Adrenal gland (tissue), 12 donors: ENCODE measurements around the gene BIN2. TPM values are rescaled to one million over a fixed set of nuclear protein-coding genes. Genes with fewer than 3 reads are reported as not detected.

Experiments
- DNase-seq, 7 donors: peaks; one replicate each; pipeline ENCODE4 v3.0.0-alpha.2; 2019 to 2020
- H3K27ac ChIP-seq, 5 donors: fragments of 200-600 bp; sonication (generic) in 4 of 5; 1 replicate in 3 of 5; 2 replicates in 2 of 5; pipeline versions ENCODE4 v1.5.1 to v1.8.0; 2016 to 2020; ENCODE audit warnings: mild to moderate bottlenecking in 1 of 5
- H3K27me3 ChIP-seq: fragments of 200-600 bp; 2 replicates; pipeline ENCODE4 v1.8.0; 2021
- H3K36me3 ChIP-seq, 2 donors: fragments of 200-600 bp; replicated peaks in 1 of 2; 1 replicate in 1 of 2; 2 replicates in 1 of 2; pipeline versions ENCODE4 v1.5.1 to v1.8.0; 2018 to 2022
- H3K4me1 ChIP-seq, 2 donors: fragments of 200-600 bp; replicated peaks in 1 of 2; 1 replicate in 1 of 2; 2 replicates in 1 of 2; pipeline versions ENCODE4 v1.5.1 to v1.8.0; 2018 to 2021
- H3K4me3 ChIP-seq, 4 donors: fragments of 200-600 bp; sonication (generic) in 3 of 4; one replicate each; pipeline ENCODE4 v1.5.1; 2016 to 2018
- H3K9me3 ChIP-seq, 3 donors: fragments of 200-600 bp; sonication (generic) in 1 of 3; replicated peaks in 1 of 3; 1 replicate in 2 of 3; 2 replicates in 1 of 3; pipeline versions ENCODE4 v1.5.1 to v1.8.0; 2016 to 2021
- CTCF ChIP-seq, 6 experiments: fragments of 450-650 bp in 4 of 6; fragments of 200-600 bp in 2 of 6; sonication (generic) in 1 of 6; IDR thresholded peaks; 1 replicate in 5 of 6; 2 replicates in 1 of 6; pipeline versions ENCODE4 v1.5.1 to v1.8.0; 2016 to 2021; ENCODE audit warnings: antibody characterized with exemption in 6 of 6, mild to moderate bottlenecking in 2 of 6, moderate library complexity in 1 of 6
- POLR2A ChIP-seq, 2 donors: fragments of 450-650 bp; IDR thresholded peaks; one replicate each; pipeline ENCODE4 v1.6.1; 2017; ENCODE audit warnings: antibody characterized with exemption in 2 of 2, mild to moderate bottlenecking in 2 of 2, moderate library complexity in 1 of 2
- WGBS, 4 donors: extraction: QIAGEN DNeasy Blood & Tissue Kit in 2 of 4; methylation state at CpG; one replicate each; pipeline versions ENCODE4 v1.1.5 to v1.1.7; 2013 to 2017; 5-methylcytosine and 5-hydroxymethylcytosine counted together
- intact Hi-C, 2 donors: fragments of 100-400 bp; cut with DNase I; formaldehyde crosslinking; loops; one replicate each; pipeline versions ENCODE4 v1.14.1 to v1.15.0; 2022 to 2023
- polyA plus RNA-seq, 3 donors: library from polyadenylated mRNA; stranded (reverse); fragments of 200-250 nt in 2 of 3; fragments of 350-450 nt in 1 of 3; fragmentation: Illumina TruSeq in 1 of 3; extraction: RNeasy Lipid Tissue Mini Kit (QIAGEN cat#74804) in 1 of 3; gene quantifications; one replicate each; pipeline ENCODE4 v1.2.3, GENCODE V29; 2013 to 2014
- total RNA-seq, 9 donors: library from RNA; depleted of rRNA in 4 of 9; stranded (reverse); fragments of >200 nt in 4 of 9; fragments of 120-200 nt in 1 of 9; fragmentation: NEBNext Ultra II Directional in 1 of 9; extraction: Animal tissue kit (Norgen Biotek cat#: 25700) in 1 of 9; gene quantifications; one replicate each; pipeline versions ENCODE4 v1.1.0 to v1.2.4, GENCODE V29; 2013 to 2023
- donor health status: healthy with polysubstance abuse.
- donor health status: Bipolar disorder and iron deficiency.
- donor health status: DM: yes; HTN: yes; CAD: no.
- donor health status: DM: no; HTN: no; CAD: no.
- donor health status: DM: no; HTN: no; CAD: no.
- donor health status: DM: yes; HTN: yes; CAD: no.

The BIN2 gene
- total and polyA plus RNA-seq, 12 donors, result 2.3 to 16.6 (median 6.1) TPM

GRCh38 chr12:51357374-51358047 is 33.5 kb upstream of the BIN2 start:
- Histone ChIP-seq H3K4me3 (no peak overlapping the region), H3K4me1 (no peaks in the 10 kb centered on the region), H3K27me3 (no peaks in the 10 kb centered on the region), H3K27ac (no peak overlapping the region), H3K36me3 (no peaks in the 10 kb centered on the region), H3K9me3 (no peaks in the 10 kb centered on the region)
- 84 to 94% (median 86%) methylated on average over 9 to 10 of the region's 10 CpGs for WGBS, 4 donors
- no peak for DNase-seq
- TF ChIP-seq CTCF (IDR thresholded peaks at IDR 0.05) (no peak), POLR2A (IDR thresholded peaks at IDR 0.05) (no peak)
- intact Hi-C loops, result no loop called here

- Histone ChIP-seq H3K4me1 (no peaks in the 10 kb centered on the region), H3K9me3 (no peaks in the 10 kb centered on the region), H3K27ac (no peak overlapping the region), H3K36me3 (no peaks in the 10 kb centered on the region), H3K4me3 (no peak overlapping the region), H3K27me3 (no peaks in the 10 kb centered on the region)
- intact Hi-C loops, result no loop called here
- WGBS, 4 donors, result 31 to 37% (median 34%) methylated on average over 11 of the region's 11 CpGs
- TF ChIP-seq POLR2A (IDR thresholded peaks at IDR 0.05) (no peak), CTCF (IDR thresholded peaks at IDR 0.05) (peak; percentile 40 to 81 (median 74))
- DNase-seq, result peak; percentile 53 to 82 (median 69)
Measured at GRCh38 chr12:51351913-51352532, 28.0 kb upstream of the BIN2 start.

- Histone ChIP-seq H3K4me3 (no peak overlapping the region), H3K4me1 (peaks cover 0 to 11% of the 10 kb centered on the region in 2 donors), H3K27me3 (no peaks in the 10 kb centered on the region), H3K9me3 (no peaks in the 10 kb centered on the region), H3K36me3 (no peaks in the 10 kb centered on the region), H3K27ac (no peak overlapping the region)
- intact Hi-C loops, result loop anchor here (10.0 kb wide), 2 partner anchors 284 to 514 kb away; no protein-coding TSS in a partner anchor
- TF ChIP-seq CTCF (IDR thresholded peaks at IDR 0.05) (no peak), POLR2A (IDR thresholded peaks at IDR 0.05) (no peak)
- WGBS, 4 donors, result 87 to 95% (median 89%) methylated on average over 5 of the region's 5 CpGs
- no peak for DNase-seq
Measured at GRCh38 chr12:51349026-51349425, 25.1 kb upstream of the BIN2 start.

- TF ChIP-seq CTCF (IDR thresholded peaks at IDR 0.05) (no peak), POLR2A (IDR thresholded peaks at IDR 0.05) (no peak)
Measured at GRCh38 chr12:51348116-51348515, 24.1 kb upstream of the BIN2 start.

More at GRCh38 chr12:51348116-51348515, 24.1 kb upstream of the BIN2 start:
- Histone ChIP-seq H3K27ac (no peak overlapping the region), H3K4me3 (no peak overlapping the region), H3K9me3 (no peaks in the 10 kb centered on the region), H3K36me3 (no peaks in the 10 kb centered on the region), H3K27me3 (no peaks in the 10 kb centered on the region), H3K4me1 (peaks cover 0 to 11% of the 10 kb centered on the region in 2 donors)
- no peak for DNase-seq
- intact Hi-C loops, result loop anchor here (10.0 kb wide), 2 partner anchors 283 to 513 kb away; no protein-coding TSS in a partner anchor
- WGBS, 4 donors, result 82 to 96% (median 88%) methylated on average over 3 to 4 of the region's 4 CpGs
